Measurements from ENCODE around the gene CDCA3.
A peak's percentile ranks its signal among the peaks of the same experiment; 100 is the strongest.

Gene CDCA3

DNA sequence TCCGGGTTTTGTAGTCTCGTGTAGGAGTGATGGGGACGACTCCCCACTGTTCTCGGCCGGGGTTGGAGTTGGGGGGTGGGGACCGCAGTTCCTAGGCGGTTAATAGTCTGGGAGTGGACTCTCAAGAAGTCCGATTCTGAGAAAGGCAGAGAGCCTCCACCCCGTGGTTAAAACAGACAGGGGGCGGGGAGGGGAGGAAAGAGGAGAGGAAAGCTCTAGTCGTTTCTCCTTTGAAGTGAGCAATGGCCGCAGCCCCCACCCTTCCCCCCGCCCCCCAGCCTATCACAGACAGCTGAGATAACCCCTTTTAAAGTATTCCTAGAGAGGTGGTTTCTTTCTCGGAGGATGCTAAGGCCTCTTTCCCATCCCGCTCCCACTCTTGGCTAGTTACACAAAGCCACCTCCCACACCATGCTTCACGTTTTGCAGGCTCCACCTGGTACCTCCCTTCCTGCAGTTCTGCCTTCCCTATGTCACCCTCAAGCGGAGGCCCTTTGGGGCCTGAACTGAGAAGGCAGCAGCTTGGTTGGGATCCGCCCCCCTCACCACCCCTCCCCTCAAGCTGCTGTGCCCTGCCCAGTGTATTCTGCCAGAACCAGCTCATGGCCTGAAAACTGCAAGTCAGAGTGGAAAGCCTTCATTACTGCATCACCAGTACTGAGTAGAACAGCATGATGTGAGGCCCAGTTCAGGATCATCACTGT is 1.7 kb upstream of the CDCA3 start:
- DNase-seq = peak; percentile 45

GRCh38 chr12:6851921-6852650 is 1.0 kb upstream of the CDCA3 start, which contains the start of gene USP5:
Gene USP5 (plus strand): TSS chr12:6852150. CDS start chr12:6852180, 30 bp downstream.
- DNase-seq = peak; percentile 98

DNA sequence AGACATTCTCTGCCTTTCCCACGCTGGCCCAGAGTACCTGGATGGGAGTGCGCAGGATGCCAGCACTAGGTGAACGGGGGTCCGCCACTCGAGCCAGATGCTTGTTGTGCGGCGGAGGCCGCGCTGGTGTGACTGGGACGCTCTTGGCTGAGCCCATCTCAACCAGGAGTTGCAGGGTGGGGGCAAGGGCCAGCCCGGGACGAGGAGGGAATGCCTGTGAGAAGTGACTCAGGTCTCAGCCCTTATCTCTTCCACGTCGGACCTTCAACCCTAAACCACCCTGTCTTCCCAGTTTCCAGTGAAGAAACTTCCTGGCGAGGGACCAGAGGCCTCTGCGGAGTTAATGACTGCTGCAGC is 312 bp downstream of the CDCA3 start:
- DNase-seq = no peak

DNA sequence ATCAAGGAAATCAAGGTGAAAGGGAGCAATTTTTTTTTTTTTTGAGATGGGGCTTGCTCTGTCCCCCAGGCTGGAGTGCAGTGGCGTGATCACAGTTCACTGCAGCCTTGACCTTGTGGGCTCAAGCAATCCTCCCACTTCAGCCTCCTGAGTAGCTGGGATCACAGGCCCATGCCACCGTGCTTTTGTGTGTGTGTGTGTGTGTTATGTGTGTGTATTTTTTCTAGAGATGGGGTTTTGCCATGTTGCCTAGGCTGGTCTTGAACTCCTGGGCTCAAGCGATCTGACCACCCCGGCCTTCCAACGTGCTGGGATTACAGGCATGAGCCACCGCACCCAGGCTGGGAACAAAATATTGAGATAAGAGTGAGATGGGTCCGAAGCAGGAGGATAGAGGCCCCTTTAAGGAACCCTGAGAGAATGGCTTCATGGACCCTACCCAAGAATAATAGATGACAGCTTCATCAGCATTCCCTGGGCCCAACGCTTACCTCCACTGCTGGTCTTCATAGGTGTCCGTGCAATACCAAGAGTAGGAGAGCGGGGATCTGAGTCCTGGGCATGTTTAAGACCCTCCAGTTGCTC is 1.0 kb downstream of the CDCA3 start:
- DNase-seq = no peak

GRCh38 chr12:6849427-6849826 is 1.7 kb downstream of the CDCA3 start:
- DNase-seq = no peak

DNA sequence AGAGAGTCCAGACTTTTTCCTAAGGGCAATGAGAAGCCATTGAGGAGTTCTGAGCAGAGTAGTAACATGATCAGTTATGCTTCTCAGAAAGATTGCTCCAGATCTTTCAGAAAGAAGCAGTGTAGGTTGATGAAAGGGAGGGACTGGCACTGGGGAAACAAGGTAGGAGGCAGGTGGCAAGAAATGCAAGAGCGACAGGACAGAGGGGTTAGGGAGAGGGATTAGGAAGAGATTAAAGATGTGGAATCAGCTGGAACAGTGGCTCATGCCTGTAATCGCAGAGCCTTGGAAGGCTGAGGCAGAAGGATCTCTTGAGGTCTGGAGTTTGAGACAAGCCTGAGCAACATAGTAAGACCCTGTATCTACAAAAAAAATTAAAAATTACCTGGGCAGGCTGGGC is 3.4 kb downstream of the CDCA3 start:
- no peak for DNase-seq

GRCh38 chr12:6846316-6846869 is 4.7 kb downstream of the CDCA3 start:
- no peak for DNase-seq

GRCh38 chr12:6845395-6845794 is 5.7 kb downstream of the CDCA3 start:
- DNase-seq = no peak

- DNase-seq = no peak
Measured at GRCh38 chr12:6843118-6843902, 7.8 kb downstream of the CDCA3 start.

DNA sequence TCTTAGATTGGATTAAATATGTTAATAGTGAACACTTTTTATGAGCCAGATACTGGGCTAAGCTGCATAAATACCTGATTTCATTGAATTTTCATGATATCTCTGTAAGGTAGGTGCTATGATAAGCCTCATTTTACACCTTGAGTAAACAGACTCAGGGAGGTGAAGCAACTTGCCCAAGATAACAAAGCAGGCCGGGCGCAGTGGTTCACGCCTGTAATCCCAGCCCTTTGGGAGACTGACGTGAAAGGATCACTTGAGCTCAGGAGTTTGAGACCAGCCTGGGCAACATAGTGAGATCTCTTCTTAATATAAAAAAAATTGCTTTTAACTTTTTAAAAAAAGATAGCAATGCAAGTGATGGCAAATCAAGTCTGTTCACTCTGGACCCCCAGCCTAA is 9.0 kb downstream of the CDCA3 start:
- no peak for DNase-seq

- DNase-seq = no peak
Measured at GRCh38 chr12:6840761-6841515, 10.1 kb downstream of the CDCA3 start, which contains the start of gene GNB3. Gene GNB3 (plus strand): TSS chr12:6840925. CDS start chr12:6841288, 363 bp downstream.

- no peak for DNase-seq
Measured at GRCh38 chr12:6840330-6840729, 10.8 kb downstream of the CDCA3 start.

GRCh38 chr12:6839482-6840201 is 11.4 kb downstream of the CDCA3 start:
- no peak for DNase-seq

DNA sequence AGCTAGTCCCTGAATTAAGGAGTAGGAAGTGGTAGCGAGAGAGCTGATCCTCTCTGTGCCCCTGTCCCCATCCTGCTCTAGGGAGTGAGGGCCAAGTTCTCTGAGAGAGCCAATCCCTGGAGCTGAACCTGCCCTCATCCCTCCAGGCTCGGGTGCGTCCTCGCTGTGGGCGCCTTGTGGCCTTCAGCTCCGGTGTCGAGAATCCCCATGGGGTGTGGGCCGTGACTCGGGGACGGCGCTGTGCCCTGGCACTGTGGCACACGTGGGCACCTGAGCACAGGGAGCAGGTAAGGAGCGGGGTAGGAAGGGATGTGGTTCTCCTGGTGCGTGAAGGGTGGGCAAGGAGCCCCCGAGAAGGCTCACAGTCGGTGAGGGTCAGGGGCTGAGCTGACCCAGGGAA is 12.2 kb downstream of the CDCA3 start:
- DNase-seq = no peak

DNA sequence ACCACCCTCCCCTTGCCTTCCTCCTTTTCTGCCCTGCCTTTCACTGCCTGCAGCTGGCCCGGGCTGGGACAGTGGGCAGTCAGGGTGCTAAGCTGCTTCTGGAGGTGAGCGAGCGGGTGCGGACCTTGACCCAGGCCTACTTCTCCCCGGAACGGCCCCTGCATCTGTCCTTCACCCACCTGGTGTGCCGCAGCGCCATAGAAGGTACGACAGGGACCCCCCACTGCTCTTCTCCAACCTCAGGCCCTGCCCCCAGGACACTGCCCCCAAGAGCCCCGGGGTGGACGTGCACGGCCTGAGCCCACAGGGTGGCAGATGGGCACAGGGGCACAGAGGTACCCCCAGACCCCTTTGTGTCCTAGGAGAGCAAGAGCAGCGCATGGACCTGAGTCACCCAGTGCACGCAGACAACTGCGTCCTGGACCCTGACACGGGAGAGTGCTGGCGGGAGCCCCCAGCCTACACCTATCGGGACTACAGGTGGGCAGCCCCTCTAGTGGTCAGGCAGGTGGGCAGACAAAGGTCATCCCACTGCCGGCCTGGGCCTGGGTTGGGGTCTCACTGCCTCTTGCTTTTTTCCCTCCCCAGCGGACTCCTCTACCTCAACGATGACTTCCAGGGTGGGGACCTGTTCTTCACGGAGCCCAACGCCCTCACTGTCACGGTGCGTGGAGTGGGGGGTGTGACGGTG is 13.6 kb downstream of the CDCA3 start:
- no peak for DNase-seq

DNA sequence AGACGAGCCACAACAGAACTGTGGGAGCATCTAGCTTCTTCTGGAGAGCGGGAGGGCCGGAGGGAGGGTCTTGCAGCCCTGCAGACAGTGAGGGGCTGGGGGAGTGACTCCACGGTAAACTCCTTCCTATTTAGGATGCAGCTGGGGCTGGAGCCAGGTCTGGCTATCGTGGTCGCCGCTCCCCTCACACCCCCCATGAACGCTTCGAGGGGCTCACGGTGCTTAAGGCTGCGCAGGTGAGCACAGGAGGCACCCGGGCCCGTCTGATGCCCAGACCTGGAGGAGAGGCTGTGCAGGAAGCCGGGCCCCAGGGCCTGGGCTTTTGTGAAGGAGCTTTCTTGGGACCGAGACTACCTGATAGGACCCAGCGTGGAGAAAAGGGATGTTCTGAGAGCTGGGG is 14.2 kb downstream of the CDCA3 start:
- DNase-seq = no peak

GRCh38 chr12:6834873-6835272 is 16.2 kb downstream of the CDCA3 start:
- DNase-seq = no peak

DNA sequence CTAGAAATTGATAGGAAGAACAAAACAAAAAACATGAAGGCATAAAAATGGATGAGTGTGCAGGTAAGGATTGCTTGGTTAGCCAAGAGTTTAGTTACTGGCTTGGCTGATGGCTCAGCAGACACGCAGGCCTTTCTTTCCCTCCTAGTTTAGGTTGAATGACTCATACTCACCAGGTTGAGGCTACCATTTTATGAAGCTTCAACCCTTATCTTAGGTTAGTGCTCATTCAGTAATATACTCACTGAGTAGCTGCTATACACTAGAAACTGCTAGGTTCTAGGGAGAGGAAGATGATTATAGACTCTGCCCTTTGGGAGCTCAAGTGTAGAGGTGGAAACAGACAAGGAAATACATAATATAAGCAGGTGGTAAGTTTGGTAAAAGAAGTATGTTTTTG is 16.8 kb downstream of the CDCA3 start:
- DNase-seq = no peak

DNA sequence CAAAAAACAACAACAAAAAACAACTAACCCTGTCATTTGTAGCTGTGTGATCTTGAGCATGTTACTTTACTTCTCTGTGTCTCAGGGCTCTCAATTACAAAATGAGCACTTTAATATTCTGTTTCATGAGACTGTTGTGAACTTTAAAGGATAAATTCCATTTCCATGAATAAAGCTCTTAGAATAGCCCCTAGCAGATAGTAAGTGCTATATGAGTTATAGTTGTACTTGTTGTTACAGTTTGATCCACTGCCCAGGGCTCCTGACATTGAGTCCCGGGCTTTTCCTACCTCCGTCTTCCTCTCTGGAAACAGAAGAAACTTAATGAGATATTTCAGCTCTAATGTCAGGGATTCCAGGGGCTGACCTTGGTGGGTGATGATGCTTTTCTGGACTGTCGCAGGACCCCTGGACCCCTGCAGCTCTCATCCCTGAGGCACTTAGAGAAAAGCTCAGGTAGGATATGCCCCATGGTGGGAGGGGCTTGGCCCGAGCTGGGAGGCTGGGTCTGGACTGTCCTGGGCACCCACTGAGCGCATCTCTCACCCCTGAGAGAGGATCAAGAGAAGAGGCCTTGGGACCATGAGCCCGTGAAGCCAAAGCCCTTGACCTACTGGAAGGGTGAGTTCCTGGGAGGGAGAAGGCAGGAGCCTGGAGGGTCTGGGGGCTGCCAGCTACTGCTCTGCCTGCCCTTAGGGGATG is 17.7 kb downstream of the CDCA3 start:
- no peak for DNase-seq

- no peak for DNase-seq
Measured at GRCh38 chr12:6832125-6832524, 19.0 kb downstream of the CDCA3 start.

Measured in effector CD4-positive, alpha-beta T cell (primary cell).